ENCODE results near the gene ARHGEF40.
A peak's percentile ranks its signal among the peaks of the same experiment; 100 is the strongest.

- TF ChIP-seq, protein P1, sequence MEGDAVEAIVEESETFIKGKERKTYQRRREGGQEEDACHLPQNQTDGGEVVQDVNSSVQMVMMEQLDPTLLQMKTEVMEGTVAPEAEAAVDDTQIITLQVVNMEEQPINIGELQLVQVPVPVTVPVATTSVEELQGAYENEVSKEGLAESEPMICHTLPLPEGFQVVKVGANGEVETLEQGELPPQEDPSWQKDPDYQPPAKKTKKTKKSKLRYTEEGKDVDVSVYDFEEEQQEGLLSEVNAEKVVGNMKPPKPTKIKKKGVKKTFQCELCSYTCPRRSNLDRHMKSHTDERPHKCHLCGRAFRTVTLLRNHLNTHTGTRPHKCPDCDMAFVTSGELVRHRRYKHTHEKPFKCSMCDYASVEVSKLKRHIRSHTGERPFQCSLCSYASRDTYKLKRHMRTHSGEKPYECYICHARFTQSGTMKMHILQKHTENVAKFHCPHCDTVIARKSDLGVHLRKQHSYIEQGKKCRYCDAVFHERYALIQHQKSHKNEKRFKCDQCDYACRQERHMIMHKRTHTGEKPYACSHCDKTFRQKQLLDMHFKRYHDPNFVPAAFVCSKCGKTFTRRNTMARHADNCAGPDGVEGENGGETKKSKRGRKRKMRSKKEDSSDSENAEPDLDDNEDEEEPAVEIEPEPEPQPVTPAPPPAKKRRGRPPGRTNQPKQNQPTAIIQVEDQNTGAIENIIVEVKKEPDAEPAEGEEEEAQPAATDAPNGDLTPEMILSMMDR (IDR thresholded peaks at IDR 0.05): peak; percentile 9
- TF ChIP-seq EZH2 (IDR thresholded peaks at IDR 0.05; ENCODE audit: borderline replicate concordance, insufficient read depth, low read depth, low read length, poor library complexity, severe bottlenecking): no peak
Measured at GRCh38 chr14:21040370-21040925, 29.7 kb upstream of the ARHGEF40 start.

Measured in B cell (primary cell).